Uterus (tissue), 2 donors: ENCODE results near the gene PRDM2.

Experiments used
- CTCF ChIP-seq, 4 experiments: fragments of 200-600 bp in 2 of 4; fragments of 450-650 bp in 2 of 4; sonication (generic) in 2 of 4; IDR thresholded peaks; one replicate each; pipeline ENCODE4 v1.5.1; 2016 to 2019; ENCODE audit warnings: antibody characterized with exemption in 4 of 4, mild to moderate bottlenecking in 2 of 4, moderate library complexity in 1 of 4
- POLR2A ChIP-seq, 2 donors: fragments of 450-650 bp; IDR thresholded peaks; one replicate each; pipeline ENCODE4 v1.6.1; 2016; ENCODE audit warnings: antibody characterized with exemption in 2 of 2, mild to moderate bottlenecking in 1 of 2, moderate library complexity in 1 of 2

- no peak for TF ChIP-seq POLR2A (IDR thresholded peaks at IDR 0.05)
- no peak for TF ChIP-seq CTCF (IDR thresholded peaks at IDR 0.05)
Measured at GRCh38 chr1:13869172-13869797, 169.3 kb downstream of the PRDM2 start.
